Measurements from ENCODE around the gene CPT1B.
A peak's percentile ranks its signal among the peaks of the same experiment; 100 is the strongest.

The CPT1B gene

GRCh38 chr22:50545522-50546325 lies 32.5 kb downstream of the CPT1B start, which contains the start of gene KLHDC7B:
KLHDC7B (plus strand) TSS chr22:50545899; CDS start chr22:50546244, 345 bp downstream.
- peak; percentile 41 for DNase-seq (ENCODE audit: low spot score)

GRCh38 chr22:50544746-50545253 lies 33.4 kb downstream of the CPT1B start:
- no peak for DNase-seq (ENCODE audit: low spot score)

GRCh38 chr22:50544078-50544745 lies 34.0 kb downstream of the CPT1B start:
- peak; percentile 86 for DNase-seq (ENCODE audit: low spot score)

- DNase-seq (ENCODE audit: low spot score): no peak
Measured at GRCh38 chr22:50542416-50542927, 35.8 kb downstream of the CPT1B start.

GRCh38 chr22:50541667-50542026 lies 36.6 kb downstream of the CPT1B start:
- DNase-seq (ENCODE audit: low spot score): peak; percentile 52

- no peak for DNase-seq (ENCODE audit: low spot score)
Measured at GRCh38 chr22:50540381-50540780, 37.8 kb downstream of the CPT1B start.

GRCh38 chr22:50537765-50538164 lies 40.5 kb downstream of the CPT1B start:
- DNase-seq (ENCODE audit: low spot score): no peak

- no peak for DNase-seq (ENCODE audit: low spot score)
Measured at GRCh38 chr22:50536226-50536625, 42.0 kb downstream of the CPT1B start.

- no peak for DNase-seq (ENCODE audit: low spot score)
Measured at GRCh38 chr22:50535113-50535512, 43.1 kb downstream of the CPT1B start.

GRCh38 chr22:50533856-50534711 lies 44.1 kb downstream of the CPT1B start:
- peak; percentile 38 for DNase-seq (ENCODE audit: low spot score)

- DNase-seq (ENCODE audit: low spot score): no peak
Measured at GRCh38 chr22:50532824-50533796, 45.1 kb downstream of the CPT1B start.

GRCh38 chr22:50531962-50532674 lies 46.1 kb downstream of the CPT1B start:
- DNase-seq (ENCODE audit: low spot score): no peak

- peak; percentile 67 for DNase-seq (ENCODE audit: low spot score)
Measured at GRCh38 chr22:50531546-50531961, 46.7 kb downstream of the CPT1B start.

- DNase-seq (ENCODE audit: low spot score): peak; percentile 80
Measured at GRCh38 chr22:50530877-50531545, 47.2 kb downstream of the CPT1B start.

- DNase-seq (ENCODE audit: low spot score): peak; percentile 29
Measured at GRCh38 chr22:50530580-50530876, 47.7 kb downstream of the CPT1B start.

GRCh38 chr22:50529897-50530579 lies 48.2 kb downstream of the CPT1B start, which contains the start of gene TYMP:
TYMP (minus strand) TSS chr22:50530012; CDS start chr22:50529709, 303 bp downstream.
- peak; percentile 72 for DNase-seq (ENCODE audit: low spot score)

- DNase-seq (ENCODE audit: low spot score): no peak
Measured at GRCh38 chr22:50529416-50529896, 48.8 kb downstream of the CPT1B start.

- DNase-seq (ENCODE audit: low spot score): no peak
Measured at GRCh38 chr22:50528682-50529415, 49.4 kb downstream of the CPT1B start.
